Cardiac fibroblast (primary cell): ENCODE results near the gene SPACA5B.
"Not testable (repeated sequence)": the region's sequence is repeated elsewhere in the genome, so short reads cannot be mapped to it uniquely, and the experiment has no call there.

Experiments
- DNase-seq, 2 donors: peaks; one replicate each; pipeline versions ENCODE4 v3.0.0 to v3.0.0-alpha.2; 2010; ENCODE audit warnings: low read depth in 2 of 2
- H3K4me3 ChIP-seq, 2 donors: replicated peaks in 1 of 2; 1 replicate in 1 of 2; 2 replicates in 1 of 2; pipeline ENCODE4 v1.5.1; 2011; ENCODE audit warnings: low read depth in 2 of 2, low read length in 2 of 2, mild to moderate bottlenecking in 2 of 2, moderate library complexity in 1 of 2
- TF ChIP-seq, protein P1 (sequence below): IDR thresholded peaks from one replicate; pipeline ENCODE4 v1.5.1; 2011; ENCODE audit warnings: low read depth, mild to moderate bottlenecking, low read length, inconsistent platforms

SPACA5B gene

DNA sequence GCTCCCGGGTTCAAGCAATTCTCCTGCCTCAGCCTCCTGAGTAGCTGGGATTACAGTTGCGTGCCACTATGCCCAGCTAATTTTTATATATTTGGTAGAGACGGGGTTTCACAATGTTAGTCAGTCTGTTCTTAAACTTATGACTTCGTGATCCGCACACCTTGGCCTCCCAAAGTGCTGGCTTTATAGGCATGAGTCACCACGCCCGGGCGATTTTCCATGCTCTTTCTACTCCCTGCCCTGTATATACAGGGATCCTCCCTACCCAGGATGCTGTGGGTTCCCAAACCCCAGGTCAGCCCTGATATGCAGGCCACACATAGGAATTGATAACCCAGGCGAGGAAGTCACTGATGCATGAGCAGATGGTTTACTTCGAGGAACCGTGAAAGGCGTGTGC lies 34.8 kb downstream of the SPACA5B start:
- TF ChIP-seq, protein P1, sequence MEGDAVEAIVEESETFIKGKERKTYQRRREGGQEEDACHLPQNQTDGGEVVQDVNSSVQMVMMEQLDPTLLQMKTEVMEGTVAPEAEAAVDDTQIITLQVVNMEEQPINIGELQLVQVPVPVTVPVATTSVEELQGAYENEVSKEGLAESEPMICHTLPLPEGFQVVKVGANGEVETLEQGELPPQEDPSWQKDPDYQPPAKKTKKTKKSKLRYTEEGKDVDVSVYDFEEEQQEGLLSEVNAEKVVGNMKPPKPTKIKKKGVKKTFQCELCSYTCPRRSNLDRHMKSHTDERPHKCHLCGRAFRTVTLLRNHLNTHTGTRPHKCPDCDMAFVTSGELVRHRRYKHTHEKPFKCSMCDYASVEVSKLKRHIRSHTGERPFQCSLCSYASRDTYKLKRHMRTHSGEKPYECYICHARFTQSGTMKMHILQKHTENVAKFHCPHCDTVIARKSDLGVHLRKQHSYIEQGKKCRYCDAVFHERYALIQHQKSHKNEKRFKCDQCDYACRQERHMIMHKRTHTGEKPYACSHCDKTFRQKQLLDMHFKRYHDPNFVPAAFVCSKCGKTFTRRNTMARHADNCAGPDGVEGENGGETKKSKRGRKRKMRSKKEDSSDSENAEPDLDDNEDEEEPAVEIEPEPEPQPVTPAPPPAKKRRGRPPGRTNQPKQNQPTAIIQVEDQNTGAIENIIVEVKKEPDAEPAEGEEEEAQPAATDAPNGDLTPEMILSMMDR, result no peak
- H3K4me3 ChIP-seq, result no peak overlapping the region
- DNase-seq, result no peak

DNA sequence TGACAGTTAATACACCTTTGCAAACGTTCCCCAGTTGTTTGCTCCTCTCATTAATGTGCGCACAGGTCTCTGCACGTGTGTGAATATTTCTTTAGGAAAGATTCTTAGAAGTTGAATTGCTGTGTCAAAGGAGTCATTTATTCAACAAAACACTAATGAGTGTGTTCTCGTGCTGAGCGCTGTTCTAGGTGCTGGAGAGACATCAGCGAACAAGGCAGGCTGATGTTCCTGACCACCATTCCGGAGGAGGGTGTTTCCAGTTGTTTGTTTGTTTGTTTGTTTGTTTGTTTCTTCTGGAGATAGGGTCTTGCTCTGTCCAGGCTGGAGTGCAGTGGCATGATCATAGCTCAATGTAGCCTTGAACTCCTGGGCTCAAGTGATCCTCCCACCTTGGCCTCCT lies 35.9 kb downstream of the SPACA5B start:
- H3K4me3 ChIP-seq, DNase-seq: not testable (repeated sequence)

DNA sequence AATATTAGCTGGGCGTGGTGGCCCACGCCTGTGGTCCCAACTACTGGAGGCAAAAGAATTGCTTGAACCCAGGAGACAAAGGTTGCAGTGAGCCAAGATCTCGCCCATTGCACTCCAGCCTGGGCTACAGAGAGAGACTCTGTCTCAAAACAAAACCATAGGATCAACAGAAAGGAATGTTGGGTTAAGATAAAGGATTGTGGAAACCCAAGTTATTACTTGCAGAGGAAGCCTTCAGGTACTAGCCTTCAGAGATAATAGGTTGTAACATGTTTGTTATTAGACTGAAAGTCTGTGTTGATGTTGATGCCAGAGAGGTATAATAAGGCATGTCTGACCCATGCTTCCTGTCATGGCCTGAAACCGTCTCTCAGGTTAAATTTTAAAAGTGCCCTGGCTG lies 49.3 kb downstream of the SPACA5B start:
- H3K4me3 ChIP-seq, result no peak overlapping the region
- no peak for DNase-seq
- TF ChIP-seq, protein P1, result no peak

DNA sequence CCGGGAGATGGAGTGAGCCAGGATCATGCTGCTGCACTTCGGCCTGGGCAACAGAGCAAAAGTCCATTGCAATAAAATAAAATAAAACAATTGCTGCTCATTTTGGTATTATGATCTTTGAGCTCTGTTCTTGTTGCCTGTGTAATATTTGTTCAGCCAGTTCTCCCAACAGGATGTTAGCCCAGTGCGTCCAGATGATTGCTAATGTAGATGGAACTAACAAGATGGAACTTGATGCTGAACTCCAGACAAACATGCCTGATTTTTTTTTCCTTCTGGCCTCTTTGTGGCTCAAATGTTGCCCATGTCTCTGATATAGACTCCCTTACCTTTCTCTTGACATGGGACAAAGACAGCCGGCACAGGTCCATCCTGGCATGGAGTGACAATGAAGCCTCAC lies 50.4 kb downstream of the SPACA5B start:
- TF ChIP-seq, protein P1, result no peak

DNA sequence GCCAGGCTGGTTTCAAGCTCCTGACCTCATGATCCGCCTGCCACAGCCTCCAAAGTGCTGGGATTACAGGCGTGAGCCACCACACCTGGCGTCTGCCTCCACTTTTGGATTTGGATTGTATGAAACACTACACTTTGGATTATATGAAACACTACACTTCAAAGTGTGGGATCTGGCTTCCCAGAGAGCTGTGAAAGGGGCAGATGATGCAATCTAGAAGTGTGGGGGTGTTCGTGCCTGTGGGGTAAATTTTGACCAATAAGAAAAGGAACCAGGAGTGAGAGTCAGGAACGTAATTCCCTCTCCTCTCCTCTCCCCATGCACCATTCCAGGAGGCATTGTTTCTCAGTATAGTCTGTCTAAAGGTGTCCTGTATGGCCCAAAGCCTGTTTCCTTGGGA lies 51.5 kb downstream of the SPACA5B start:
- DNase-seq, H3K4me3 ChIP-seq: not testable (repeated sequence)

More for the DNA sequence above, 50.4 kb downstream of the SPACA5B start:
- DNase-seq, result no peak
- H3K4me3 ChIP-seq, result no peak overlapping the region
